ENCODE measurements around the gene ST3GAL3.

The ST3GAL3 gene

GRCh38 chr1:43878440-43878839 lies 171.1 kb downstream of the ST3GAL3 start:
- DNase-seq (ENCODE audit: low read depth in 2 of 2), result no peak

GRCh38 chr1:43878854-43879253 lies 171.5 kb downstream of the ST3GAL3 start:
- no peak for DNase-seq (ENCODE audit: low read depth in 2 of 2)

- no peak for DNase-seq (ENCODE audit: low read depth in 2 of 2)
These were observed 172.1 kb downstream of the ST3GAL3 start for GRCh38 chr1:43879414-43879813.

- no peak for DNase-seq (ENCODE audit: low read depth in 2 of 2)
These were observed 172.7 kb downstream of the ST3GAL3 start for GRCh38 chr1:43879996-43880395.

- DNase-seq (ENCODE audit: low read depth in 2 of 2), result no peak
These were observed 173.3 kb downstream of the ST3GAL3 start for GRCh38 chr1:43880604-43881003.

GRCh38 chr1:43881415-43881814 lies 174.1 kb downstream of the ST3GAL3 start:
- DNase-seq (ENCODE audit: low read depth in 2 of 2), result no peak

- DNase-seq (ENCODE audit: low read depth in 2 of 2), result no peak
These were observed 175.4 kb downstream of the ST3GAL3 start for GRCh38 chr1:43882763-43883162.

GRCh38 chr1:43883321-43883720 lies 176.0 kb downstream of the ST3GAL3 start:
- no peak for DNase-seq (ENCODE audit: low read depth in 2 of 2)

- no peak for DNase-seq (ENCODE audit: low read depth in 2 of 2)
These were observed 178.0 kb downstream of the ST3GAL3 start for GRCh38 chr1:43885279-43885801.

GRCh38 chr1:43887748-43888147 lies 180.4 kb downstream of the ST3GAL3 start:
- DNase-seq (ENCODE audit: low read depth in 2 of 2), result no peak

- no peak for DNase-seq (ENCODE audit: low read depth in 2 of 2)
These were observed 183.5 kb downstream of the ST3GAL3 start for GRCh38 chr1:43890815-43891214.

- peak; percentile 28 to 44 for DNase-seq (ENCODE audit: low read depth in 2 of 2)
These were observed 185.7 kb downstream of the ST3GAL3 start for GRCh38 chr1:43893006-43893405.

- no peak for DNase-seq (ENCODE audit: low read depth in 2 of 2)
These were observed 191.6 kb downstream of the ST3GAL3 start for GRCh38 chr1:43898981-43899380.

- DNase-seq (ENCODE audit: low read depth in 2 of 2), result no peak
These were observed 193.1 kb downstream of the ST3GAL3 start for GRCh38 chr1:43900386-43900785.

GRCh38 chr1:43901196-43901961 lies 194.0 kb downstream of the ST3GAL3 start:
- DNase-seq (ENCODE audit: low read depth in 2 of 2), result no peak

- no peak for DNase-seq (ENCODE audit: low read depth in 2 of 2)
These were observed 194.9 kb downstream of the ST3GAL3 start for GRCh38 chr1:43902058-43902831.

GRCh38 chr1:43904660-43905551 lies 197.6 kb downstream of the ST3GAL3 start:
- DNase-seq (ENCODE audit: low read depth in 2 of 2), result no peak

GRCh38 chr1:43908226-43908625 lies 200.9 kb downstream of the ST3GAL3 start:
- no peak for DNase-seq (ENCODE audit: low read depth in 2 of 2)

GRCh38 chr1:43908858-43909257 lies 201.5 kb downstream of the ST3GAL3 start:
- no peak for DNase-seq (ENCODE audit: low read depth in 2 of 2)

GRCh38 chr1:43910343-43910742 lies 203.0 kb downstream of the ST3GAL3 start:
- DNase-seq (ENCODE audit: low read depth in 2 of 2), result no peak

GRCh38 chr1:43912607-43913006 lies 205.3 kb downstream of the ST3GAL3 start:
- peak; percentile 43 to 60 for DNase-seq (ENCODE audit: low read depth in 2 of 2)

GRCh38 chr1:43913051-43913501 lies 205.7 kb downstream of the ST3GAL3 start:
- no peak for DNase-seq (ENCODE audit: low read depth in 2 of 2)

Data from fibroblast of skin of left biceps (primary cell).